GM20000 (cell line): ENCODE measurements around the gene CAMK2B.

Experiments
- DNase-seq: peaks from one replicate; pipeline ENCODE4 v3.0.0; 2012; ENCODE audit warnings: low spot score
- CTCF ChIP-seq: IDR thresholded peaks from 2 replicates; pipeline ENCODE4 v1.5.1; 2012; ENCODE audit warnings: mild to moderate bottlenecking, control low read depth; ENCODE audit errors: extremely low read depth, missing control alignments

Gene CAMK2B

GRCh38 chr7:44230286-44230685, 95.1 kb downstream of the CAMK2B start:
- TF ChIP-seq CTCF: no peak
- DNase-seq: no peak

- no peak for DNase-seq
- TF ChIP-seq CTCF: no peak
These were observed 95.8 kb downstream of the CAMK2B start for GRCh38 chr7:44229546-44230105.

- DNase-seq: no peak
- no peak for TF ChIP-seq CTCF
These were observed 96.6 kb downstream of the CAMK2B start for GRCh38 chr7:44228571-44229350.

GRCh38 chr7:44227911-44228310, 97.5 kb downstream of the CAMK2B start:
- no peak for DNase-seq
- TF ChIP-seq CTCF: no peak

GRCh38 chr7:44226396-44226753, 99.0 kb downstream of the CAMK2B start:
- TF ChIP-seq CTCF: no peak
- no peak for DNase-seq

GRCh38 chr7:44225566-44226395, 99.6 kb downstream of the CAMK2B start:
- DNase-seq: no peak
- no peak for TF ChIP-seq CTCF

GRCh38 chr7:44224974-44225565, 100.3 kb downstream of the CAMK2B start:
- no peak for DNase-seq
- TF ChIP-seq CTCF: no peak
